ENCODE measurements around the gene PLPP4.
A peak's percentile ranks its signal among the peaks of the same experiment; 100 is the strongest.

PLPP4 gene

GRCh38 chr10:120492346-120492745, 35.3 kb downstream of the PLPP4 start:
- no peak for DNase-seq

- DNase-seq: no peak
These were observed 36.6 kb downstream of the PLPP4 start for GRCh38 chr10:120493411-120494312.

GRCh38 chr10:120494313-120494710, 37.3 kb downstream of the PLPP4 start:
- no peak for DNase-seq

- DNase-seq: peak; percentile 3
These were observed 38.4 kb downstream of the PLPP4 start for GRCh38 chr10:120495226-120496009.

- DNase-seq: no peak
These were observed 42.9 kb downstream of the PLPP4 start for GRCh38 chr10:120499883-120500282.

GRCh38 chr10:120503689-120504088, 46.7 kb downstream of the PLPP4 start:
- peak; percentile 2 for DNase-seq

GRCh38 chr10:120504227-120504626, 47.2 kb downstream of the PLPP4 start:
- DNase-seq: peak; percentile 1

GRCh38 chr10:120505056-120505455, 48.0 kb downstream of the PLPP4 start:
- no peak for DNase-seq

- no peak for DNase-seq
These were observed 48.8 kb downstream of the PLPP4 start for GRCh38 chr10:120505866-120506265.

- no peak for DNase-seq
These were observed 49.6 kb downstream of the PLPP4 start for GRCh38 chr10:120506674-120507073.

GRCh38 chr10:120507175-120507574, 50.1 kb downstream of the PLPP4 start:
- no peak for DNase-seq

- DNase-seq: no peak
These were observed 50.6 kb downstream of the PLPP4 start for GRCh38 chr10:120507651-120508050.

- DNase-seq: peak; percentile 88
These were observed 51.4 kb downstream of the PLPP4 start for GRCh38 chr10:120508393-120508792.

- DNase-seq: no peak
These were observed 51.9 kb downstream of the PLPP4 start for GRCh38 chr10:120508966-120509365.

- DNase-seq: peak; percentile 39
These were observed 54.1 kb downstream of the PLPP4 start for GRCh38 chr10:120511165-120511564.

- no peak for DNase-seq
These were observed 56.3 kb downstream of the PLPP4 start for GRCh38 chr10:120513307-120513796.

- peak; percentile 43 for DNase-seq
These were observed 57.1 kb downstream of the PLPP4 start for GRCh38 chr10:120514035-120514620.

GRCh38 chr10:120514959-120515358, 57.9 kb downstream of the PLPP4 start:
- no peak for DNase-seq

GRCh38 chr10:120515741-120516140, 58.7 kb downstream of the PLPP4 start:
- DNase-seq: no peak

- no peak for DNase-seq
These were observed 59.4 kb downstream of the PLPP4 start for GRCh38 chr10:120516426-120516825.

- no peak for DNase-seq
These were observed 60.2 kb downstream of the PLPP4 start for GRCh38 chr10:120517196-120517595.

- DNase-seq: no peak
These were observed 61.0 kb downstream of the PLPP4 start for GRCh38 chr10:120517881-120518484.

- no peak for DNase-seq
These were observed 64.9 kb downstream of the PLPP4 start for GRCh38 chr10:120521880-120522279.

All from EL (cell line).